Measurements from ENCODE around the gene CPM.
"Not testable (repeated sequence)": the region's sequence is repeated elsewhere in the genome, so short reads cannot be mapped to it uniquely, and the experiment has no call there.

Gene CPM

DNA sequence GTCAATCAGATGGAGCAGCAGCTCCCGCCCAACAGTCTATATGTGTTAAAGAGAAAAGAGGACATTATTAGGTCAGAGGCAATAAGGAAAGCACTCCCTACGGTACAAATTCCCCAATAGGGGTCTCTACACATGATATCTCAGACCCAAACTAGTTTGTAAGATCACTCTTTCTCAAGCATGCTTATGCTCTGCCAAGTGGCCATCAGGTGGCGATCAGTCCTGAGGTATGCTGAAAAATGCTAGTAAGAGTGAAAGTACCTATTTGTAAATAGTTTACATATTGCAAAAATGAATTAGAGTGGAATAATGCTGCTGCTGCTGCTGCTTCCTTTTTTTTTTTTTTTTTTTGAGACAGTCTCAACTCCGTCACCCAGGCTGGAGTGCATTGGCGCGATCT lies 61.0 kb downstream of the CPM start:
- DNase-seq = no peak

DNA sequence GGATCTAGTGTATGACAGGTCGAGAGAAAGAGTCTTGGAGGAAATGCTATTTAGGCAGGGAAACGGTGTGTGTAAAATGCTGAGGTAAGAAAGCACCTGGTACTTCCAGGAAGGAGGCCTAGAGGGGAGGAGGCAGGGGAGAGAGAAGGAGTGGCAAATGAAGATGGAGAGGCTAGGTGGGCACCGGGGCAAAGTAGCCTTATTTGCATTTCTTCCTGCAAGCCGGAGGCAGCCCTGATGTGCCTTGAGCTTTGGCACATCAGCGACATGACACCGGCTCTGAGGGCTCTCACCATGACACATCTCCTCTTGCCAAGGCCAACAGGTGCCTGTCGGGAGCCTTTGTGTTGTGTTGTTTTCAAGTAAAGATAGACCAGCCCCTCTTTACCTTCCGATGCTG lies 61.6 kb downstream of the CPM start:
- no peak for DNase-seq

GRCh38 chr12:68870443-68870842 lies 62.5 kb downstream of the CPM start:
- DNase-seq = no peak

DNA sequence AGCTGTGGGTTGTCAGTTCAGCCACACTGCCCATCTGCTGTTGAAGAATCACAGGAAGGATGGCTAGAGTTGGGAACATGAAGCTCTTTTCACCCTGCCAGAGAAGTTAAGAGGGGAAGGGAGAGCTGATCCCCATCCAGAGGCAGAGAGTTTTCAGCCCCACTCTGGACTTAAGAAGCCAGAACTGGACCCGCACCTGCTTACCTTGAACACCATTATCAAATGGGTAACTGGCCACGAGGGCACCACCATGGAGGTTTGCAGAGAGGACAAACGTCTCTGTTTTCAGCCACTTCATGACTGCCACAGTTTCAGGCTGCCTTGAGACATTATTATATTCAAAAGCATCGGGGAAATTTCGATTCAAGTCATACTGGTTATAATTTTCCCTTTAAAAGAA lies 63.0 kb downstream of the CPM start:
- no peak for DNase-seq

GRCh38 chr12:68868043-68868790 lies 64.8 kb downstream of the CPM start:
- no peak for DNase-seq

DNA sequence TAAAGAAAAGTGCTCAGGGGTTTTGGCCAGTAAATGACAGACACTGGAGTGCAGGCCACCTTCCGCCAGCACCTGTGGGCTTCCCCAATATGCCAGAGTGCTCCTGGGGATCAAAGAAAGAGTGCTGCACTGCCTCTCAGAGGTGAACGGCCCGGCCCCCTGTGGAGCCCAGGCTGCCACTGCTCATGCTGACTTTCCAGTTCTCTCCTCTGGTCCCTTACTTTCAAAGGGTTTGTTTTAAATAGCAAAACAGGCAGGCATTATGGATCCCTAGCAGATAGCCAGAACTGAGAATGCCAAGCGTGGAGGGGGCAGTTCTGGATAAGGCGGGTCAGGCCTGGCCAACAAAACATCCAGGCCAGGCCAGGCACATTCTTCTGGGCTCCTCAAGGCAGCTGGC lies 65.4 kb downstream of the CPM start:
- no peak for DNase-seq

DNA sequence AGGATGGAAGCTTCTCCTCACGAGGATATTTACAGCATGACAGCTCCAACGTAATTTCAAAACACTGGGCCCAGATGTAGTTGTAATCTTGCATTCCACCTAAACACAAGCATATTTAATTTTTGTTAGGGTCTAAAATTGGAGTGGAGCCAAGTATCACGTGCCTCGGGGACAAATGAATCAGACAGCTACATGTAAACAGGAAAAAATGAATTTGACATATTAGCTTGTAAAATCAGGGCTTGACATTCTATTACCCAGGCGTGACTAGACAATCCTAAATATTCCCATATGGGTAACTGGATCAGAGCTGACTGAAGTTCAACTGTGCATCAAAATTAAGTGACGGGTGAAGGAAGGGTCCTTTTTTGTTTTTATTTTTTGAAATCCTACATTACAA lies 66.0 kb downstream of the CPM start:
- no peak for DNase-seq

GRCh38 chr12:68865399-68866164 lies 67.4 kb downstream of the CPM start:
- DNase-seq = no peak

- DNase-seq = no peak
Measured at GRCh38 chr12:68864604-68865003, 68.4 kb downstream of the CPM start.

DNA sequence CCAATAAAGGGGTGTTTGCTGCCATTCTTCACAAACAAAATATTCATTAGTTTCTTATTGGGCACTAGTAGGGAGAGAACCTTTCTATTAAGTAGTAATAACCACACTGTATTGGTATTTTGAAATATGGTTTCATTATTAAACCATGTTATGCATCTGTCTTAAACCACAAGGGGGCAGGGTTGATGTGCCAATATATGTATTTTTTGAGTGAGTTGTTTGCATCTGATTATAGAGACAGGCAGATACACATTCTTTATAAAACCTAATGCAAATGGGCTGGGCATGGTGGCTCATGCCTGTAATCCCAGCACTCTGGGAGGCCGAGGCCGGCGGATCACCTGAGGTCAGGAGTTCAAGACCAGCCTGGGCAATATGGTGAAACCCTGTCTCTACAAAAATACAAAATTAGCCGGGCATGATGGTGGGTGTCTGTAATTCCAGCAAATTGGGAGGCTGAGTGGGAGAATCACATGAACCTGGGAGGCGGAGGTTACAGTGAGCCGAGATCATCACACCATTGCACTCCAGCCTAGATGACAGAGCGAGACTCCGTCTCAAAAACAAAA lies 69.0 kb downstream of the CPM start:
- not testable (repeated sequence) for DNase-seq

DNA sequence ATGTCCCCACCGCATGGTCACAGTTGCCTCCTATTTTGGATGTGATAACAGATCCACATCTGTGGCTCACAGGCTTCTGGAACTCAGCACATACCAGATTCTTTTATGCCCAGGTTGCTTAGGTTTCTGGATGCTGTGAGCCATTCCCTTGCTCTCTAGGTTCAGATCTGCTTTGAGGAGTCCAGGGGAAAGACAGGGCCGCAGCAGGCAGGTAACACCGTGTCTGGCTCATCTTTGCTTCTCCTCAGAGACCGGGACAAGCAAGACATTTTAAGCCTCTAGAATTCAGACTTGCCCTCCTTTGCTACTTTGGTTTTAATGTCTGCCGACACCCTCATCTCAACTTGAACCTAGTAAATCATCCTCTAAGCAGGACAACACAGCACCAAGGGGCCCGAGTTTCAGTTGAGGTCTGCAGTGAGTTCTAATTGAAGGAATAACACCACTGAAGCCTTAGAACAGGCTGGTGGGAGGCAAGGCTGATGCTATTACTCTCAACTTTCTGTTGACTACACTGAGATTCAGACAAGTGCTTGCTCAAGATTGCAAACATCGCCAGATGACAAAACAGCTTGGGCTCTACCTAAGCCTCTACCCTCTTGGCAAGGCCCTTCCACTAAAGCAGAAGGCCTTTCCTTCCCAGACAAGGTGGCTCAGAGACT lies 69.7 kb downstream of the CPM start:
- no peak for DNase-seq

GRCh38 chr12:68861890-68862289 lies 71.1 kb downstream of the CPM start:
- DNase-seq = no peak

DNA sequence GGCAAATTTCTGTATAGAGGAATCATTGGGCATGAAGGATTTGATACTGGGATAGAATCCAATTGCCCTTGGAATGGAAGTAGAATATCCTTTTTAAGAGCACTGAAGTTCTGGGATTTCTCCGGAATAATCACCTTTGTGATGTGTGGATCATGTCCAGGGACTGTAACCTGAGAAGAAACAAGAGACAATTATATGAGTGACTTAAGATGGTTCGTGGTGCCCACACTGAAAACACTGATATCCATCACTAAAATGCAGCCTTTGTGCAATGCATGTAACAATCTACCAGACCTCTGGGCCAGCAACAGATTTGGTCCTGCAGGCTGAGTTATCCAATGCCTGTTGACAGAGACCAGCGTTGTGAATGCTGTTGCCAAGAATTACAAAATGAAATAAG lies 76.5 kb downstream of the CPM start:
- DNase-seq = no peak

DNA sequence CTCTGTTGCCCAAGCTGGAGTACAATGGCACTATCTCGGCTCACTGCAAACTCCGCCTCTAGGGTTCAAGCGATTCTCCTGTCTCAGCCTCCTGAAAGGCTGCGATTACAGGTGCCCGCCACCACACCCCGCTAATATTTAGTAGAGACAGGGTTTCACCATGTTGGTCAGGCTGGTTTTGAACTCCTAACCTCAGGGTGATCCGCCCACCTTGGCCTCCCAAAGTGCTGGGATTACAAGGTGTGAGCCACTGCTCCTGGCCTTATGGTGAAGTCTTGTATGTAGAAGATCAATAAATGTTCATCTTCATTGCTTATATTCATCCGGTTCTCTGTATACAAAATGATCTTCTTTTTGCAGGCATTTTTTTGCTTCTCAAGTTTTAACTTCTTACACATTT lies 77.2 kb downstream of the CPM start:
- no peak for DNase-seq

DNA sequence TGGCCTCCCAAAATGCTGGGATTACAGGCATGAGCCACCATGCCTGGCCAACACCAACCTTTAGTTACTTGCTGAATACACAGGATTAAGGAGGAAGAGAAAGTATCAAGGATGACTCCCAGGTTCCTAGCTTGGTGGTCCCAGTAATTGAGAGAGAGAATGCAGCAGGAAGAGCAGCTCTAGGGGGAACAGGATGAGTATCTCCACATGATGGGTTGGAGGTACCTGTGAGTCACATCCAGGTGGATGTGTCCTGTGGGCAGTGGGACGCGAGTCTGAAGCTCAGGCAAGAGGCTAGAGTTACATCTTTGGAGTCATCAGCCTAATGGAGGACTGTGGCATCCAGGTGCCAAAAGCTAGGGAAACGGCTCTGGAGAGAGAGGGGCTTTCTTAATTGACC lies 77.9 kb downstream of the CPM start:
- DNase-seq = no peak

DNA sequence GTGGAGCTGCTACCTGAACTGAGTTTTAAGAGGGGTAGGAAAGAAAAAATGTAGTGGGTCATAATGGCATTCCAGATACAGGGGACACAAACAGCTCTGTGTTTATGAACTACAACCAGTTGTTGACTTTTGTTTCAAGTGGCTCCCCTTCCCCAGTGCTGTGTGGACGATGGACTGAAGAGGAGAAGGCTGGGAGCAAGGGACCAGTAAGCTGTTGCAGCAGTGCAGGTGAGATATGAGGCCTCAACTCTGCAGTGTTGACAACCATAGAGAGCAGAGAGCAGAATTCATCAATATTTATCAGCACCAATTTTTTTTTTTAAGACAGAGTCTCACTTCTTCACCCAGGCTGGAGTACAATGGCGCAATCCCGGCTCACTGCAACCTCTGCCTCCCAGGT lies 78.4 kb downstream of the CPM start:
- DNase-seq = no peak

- DNase-seq = no peak
Measured at GRCh38 chr12:68854078-68854468, 78.9 kb downstream of the CPM start.

GRCh38 chr12:68853396-68854077 lies 79.4 kb downstream of the CPM start:
- DNase-seq = no peak

- no peak for DNase-seq
Measured at GRCh38 chr12:68851592-68852306, 81.2 kb downstream of the CPM start.

- no peak for DNase-seq
Measured at GRCh38 chr12:68850390-68850789, 82.6 kb downstream of the CPM start.

- DNase-seq = no peak
Measured at GRCh38 chr12:68846811-68847210, 86.2 kb downstream of the CPM start.

All from activated T-cell treated with anti-CD3 and anti-CD28 coated beads, Interleukin-2, amount 50 U/mL, for 1 hour (primary cell).